NCI-H2196 treated with DMSO at 0.1 percent for 48 hours (cell line): ENCODE results near the gene ZC3H12A.
"Not testable (repeated sequence)": the region's sequence is repeated elsewhere in the genome, so short reads cannot be mapped to it uniquely, and the experiment has no call there.

ENCODE experiments used
- DNase-seq: peaks from one replicate; lab custom pipeline; 2025; ENCODE audit not compliant: unreplicated experiment; lab: John Stamatoyannopoulos, UW

ZC3H12A gene

GRCh38 chr1:37498872-37499617 is 24.7 kb downstream of the ZC3H12A start:
- DNase-seq: peak; percentile 58

- no peak for DNase-seq
Observed at GRCh38 chr1:37501661-37502060, 27.3 kb downstream of the ZC3H12A start.

- DNase-seq: no peak
Observed at GRCh38 chr1:37502104-37502503, 27.7 kb downstream of the ZC3H12A start.

DNA sequence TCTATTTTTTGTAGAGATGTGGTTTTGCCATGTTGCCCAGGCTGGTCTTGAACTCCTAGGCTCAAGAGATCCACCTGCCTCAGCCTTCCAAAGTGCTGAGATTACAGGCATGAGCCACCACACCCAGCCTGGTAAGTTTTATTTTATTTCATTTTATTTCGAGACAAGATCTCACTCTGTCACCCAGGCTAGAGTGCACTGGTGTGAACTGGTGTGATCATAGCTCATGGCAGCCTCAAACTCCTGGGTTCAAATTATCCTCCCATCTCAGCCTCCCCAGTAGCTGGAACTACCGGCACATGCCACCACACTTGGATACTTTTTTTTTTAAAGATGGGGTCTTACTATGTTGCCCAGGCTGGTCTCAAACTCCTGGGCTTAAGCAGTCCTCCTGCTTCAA is 28.4 kb downstream of the ZC3H12A start:
- DNase-seq: not testable (repeated sequence)

GRCh38 chr1:37506740-37507139 is 32.4 kb downstream of the ZC3H12A start:
- no peak for DNase-seq

DNA sequence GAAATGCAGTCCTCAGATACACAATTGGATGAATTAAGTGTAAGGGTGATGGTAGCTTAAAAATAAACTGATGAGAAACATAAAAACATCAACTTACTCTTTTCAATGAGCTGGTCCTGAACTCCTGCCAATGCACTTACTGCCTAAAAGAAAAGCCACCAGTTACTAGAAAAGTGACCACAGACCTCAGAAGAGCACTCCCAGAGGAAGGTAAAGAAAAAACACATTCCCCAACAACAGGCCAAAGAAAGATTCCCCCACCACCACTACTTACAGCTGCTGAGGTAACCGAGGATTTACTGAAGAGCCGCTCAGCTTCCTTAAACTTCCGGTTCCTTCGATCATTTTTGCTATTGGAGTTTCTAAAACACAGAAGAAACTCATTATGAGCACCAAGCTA is 34.8 kb downstream of the ZC3H12A start:
- peak; percentile 28 for DNase-seq

- peak; percentile 48 for DNase-seq
Observed at GRCh38 chr1:37513795-37514349, 39.5 kb downstream of the ZC3H12A start.

DNA sequence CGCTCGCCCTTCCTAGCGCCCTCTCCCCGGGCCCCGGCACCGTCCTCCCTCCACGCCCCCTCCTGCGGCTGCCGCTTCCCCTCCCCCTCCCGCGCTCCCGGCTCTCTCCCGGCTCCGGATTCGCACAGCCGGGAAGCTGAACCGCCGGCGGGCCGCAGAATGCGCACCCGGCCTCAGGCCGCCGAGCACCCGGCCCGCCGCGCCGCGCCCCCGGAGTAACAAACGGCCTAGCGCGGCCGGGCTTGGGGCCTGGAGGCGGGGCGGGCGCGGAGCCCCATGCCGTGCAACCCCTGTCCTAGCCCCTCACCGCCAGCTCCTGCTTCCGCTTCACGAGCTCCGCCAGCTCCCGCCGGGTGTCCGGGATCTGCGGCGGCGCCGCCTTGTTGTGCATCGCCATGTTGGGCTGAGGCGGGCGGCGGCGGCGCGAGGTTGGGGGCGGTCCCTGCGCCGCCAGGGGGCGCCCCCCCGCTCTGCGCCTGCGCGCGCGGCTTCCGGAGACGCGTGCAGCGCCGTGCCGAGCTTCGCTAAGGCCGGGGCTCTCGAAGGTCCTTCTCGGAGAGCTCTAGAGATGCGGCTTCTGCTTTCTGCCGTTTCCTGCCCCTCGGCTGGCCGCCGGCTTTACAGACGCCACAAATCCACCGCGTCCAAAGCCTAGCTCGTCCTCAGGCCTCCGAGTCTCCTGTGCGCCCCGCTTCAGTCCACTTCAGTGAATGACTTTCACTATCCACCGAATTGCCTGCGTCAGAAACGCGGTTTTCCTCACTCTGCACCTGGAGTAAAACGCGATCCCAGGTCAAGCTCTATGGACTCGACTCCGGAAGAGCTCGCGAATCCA is 40.2 kb downstream of the ZC3H12A start, which contains the start of gene MEAF6:
Gene MEAF6, minus strand, starts transcription at position 417 of the 835 bp plus-strand sequence. Its CDS starts 20 bp downstream, at position 397.
- peak; percentile 87 for DNase-seq

- no peak for DNase-seq
Observed at GRCh38 chr1:37515185-37516034, 41.0 kb downstream of the ZC3H12A start.

- no peak for DNase-seq
Observed at GRCh38 chr1:37517569-37517968, 43.2 kb downstream of the ZC3H12A start.

- DNase-seq: not testable (repeated sequence)
Observed at GRCh38 chr1:37518241-37518640, 43.9 kb downstream of the ZC3H12A start.

DNA sequence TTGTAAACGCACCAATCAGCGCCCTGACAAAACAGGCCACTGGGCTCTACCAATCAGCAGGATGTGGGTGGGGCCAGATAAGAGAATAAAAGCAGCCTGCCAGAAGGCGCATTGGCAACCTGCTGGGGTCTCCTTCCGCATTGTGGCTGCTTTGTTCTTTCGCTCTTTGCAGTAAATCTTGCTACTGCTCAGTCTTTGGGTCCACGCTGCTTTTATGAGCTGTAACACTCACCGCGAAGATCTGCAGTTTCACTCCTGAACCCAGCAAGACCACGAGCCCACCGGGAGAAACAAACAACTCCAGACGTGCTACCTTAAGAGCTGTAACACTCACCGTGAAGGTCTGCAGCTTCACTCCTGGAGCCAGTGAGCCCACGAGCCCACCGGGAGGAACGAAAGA is 44.5 kb downstream of the ZC3H12A start:
- DNase-seq: not testable (repeated sequence)

- DNase-seq: no peak
Observed at GRCh38 chr1:37519613-37520012, 45.2 kb downstream of the ZC3H12A start.

GRCh38 chr1:37529888-37530287 is 55.5 kb downstream of the ZC3H12A start:
- not testable (repeated sequence) for DNase-seq

- DNase-seq: not testable (repeated sequence)
Observed at GRCh38 chr1:37532418-37533156, 58.2 kb downstream of the ZC3H12A start.

DNA sequence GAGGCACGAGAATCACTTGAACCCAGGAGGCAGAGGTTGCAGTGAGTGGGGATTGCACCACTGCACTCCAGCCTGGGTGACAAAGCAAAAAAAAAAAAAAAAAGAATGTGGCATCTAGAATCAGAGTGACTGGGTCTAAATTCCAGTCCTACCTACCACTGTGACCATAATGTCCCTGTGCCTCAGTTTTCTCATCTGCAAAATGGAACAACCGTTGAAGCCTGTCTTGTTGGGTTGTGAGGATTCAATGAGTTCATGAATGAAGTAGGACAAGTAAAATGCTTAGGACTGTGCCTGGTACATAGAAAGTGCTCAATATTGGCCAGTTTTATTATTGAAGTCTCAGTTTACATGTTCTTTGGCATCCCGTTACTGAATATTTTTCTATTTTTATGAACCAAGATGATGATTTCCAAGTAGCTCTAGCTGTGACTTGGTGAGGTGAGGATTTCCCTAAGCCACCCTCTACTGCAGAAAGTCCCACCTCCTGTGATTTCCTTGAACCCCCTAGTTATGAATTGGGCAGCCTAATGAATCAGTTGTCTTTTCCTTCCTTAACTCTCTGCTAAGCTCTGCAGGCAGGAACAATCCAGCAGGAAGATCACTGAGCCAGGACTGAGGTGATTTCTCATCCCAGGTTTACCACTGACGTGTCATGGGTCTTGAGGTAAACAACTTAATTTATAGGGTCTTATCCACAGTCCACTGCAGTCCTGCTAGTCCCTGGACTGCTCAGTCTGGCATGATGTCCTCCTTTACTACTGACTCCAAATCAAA is 59.1 kb downstream of the ZC3H12A start:
- DNase-seq: no peak
